ENCODE results near the gene RSPH3.

Gene RSPH3, protein sequence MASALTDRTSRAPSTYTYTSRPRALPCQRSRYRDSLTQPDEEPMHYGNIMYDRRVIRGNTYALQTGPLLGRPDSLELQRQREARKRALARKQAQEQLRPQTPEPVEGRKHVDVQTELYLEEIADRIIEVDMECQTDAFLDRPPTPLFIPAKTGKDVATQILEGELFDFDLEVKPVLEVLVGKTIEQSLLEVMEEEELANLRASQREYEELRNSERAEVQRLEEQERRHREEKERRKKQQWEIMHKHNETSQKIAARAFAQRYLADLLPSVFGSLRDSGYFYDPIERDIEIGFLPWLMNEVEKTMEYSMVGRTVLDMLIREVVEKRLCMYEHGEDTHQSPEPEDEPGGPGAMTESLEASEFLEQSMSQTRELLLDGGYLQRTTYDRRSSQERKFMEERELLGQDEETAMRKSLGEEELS

DNA sequence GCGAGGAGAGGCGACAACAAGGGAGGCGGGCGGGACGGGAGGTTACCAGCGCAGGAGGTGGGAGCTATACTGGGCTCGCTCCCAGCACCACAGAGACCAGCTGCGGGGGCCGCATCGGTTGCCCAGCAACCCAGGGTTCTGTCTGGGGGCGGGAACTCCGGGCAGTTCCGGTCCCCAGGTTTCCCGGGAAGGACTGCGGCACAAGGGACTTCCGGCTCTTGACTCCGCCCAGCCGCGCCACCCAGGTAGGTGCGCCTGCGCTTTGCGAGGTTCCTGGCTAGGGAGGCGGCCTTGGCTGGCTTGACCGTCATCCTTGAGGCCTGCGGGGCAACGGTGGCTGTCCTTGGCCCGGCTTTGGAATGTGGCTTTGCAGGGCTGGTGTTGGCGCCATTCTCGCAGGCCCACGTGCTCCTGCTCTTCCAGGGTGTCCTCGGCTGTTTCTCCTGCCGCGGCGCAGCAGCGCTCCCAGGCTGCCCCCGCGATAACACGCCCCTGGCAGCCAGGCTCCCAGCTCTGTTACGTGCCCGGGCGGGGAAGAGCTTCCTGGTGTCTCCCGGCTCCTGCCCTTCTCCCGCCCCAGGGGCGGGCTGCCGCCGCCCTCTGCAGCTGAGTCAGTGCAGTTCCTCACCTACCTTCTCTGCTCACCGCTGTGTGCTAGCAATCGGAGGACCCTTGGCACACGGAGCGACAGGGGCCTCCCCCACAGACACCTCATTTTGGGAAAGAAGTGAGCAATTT, at the start of gene RSPH3:
Gene RSPH3 (minus strand): TSS at position 537 of the 738 bp plus-strand sequence. CDS start 652 bp downstream, outside the sequence.
- peak; percentile 93 for DNase-seq (ENCODE audit: low spot score)

DNA sequence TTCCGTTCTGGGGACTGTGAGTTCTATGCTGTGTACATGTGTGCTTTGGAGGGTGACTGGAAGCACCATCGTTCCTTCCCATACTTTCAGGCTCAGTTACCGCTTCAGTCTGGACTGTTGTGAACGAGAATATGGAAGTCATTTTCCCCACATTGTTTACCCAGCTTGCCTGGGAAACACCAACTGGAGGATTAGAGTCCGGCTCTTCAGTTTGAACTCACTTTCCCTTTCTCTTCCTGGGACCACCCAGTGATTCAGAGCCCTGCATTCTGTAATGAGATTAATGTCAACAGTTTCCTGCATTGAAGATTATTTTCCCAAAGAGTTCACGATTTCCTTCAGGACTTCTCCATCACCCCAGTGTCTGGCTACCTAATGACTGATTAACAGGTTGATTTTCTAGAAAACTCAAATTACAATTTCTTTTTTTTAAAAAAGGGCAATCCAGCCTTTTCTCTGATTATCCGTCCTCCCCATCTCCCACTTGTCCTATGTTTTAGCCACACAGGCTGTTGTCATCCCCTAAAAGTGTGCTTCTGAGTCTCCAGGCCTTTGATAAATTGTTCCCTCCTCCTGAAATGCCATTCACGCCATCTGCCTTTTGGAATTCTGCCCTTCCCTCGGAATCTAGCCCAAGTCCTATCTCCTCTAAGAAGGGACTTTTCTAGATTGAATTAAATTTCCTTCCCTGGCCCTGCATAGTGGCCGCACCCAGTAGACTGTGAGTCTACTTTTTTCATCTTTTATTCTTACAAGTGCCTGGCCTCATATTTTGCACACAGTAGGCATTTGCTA, 48.1 kb upstream of the RSPH3 start:
- no peak for DNase-seq (ENCODE audit: low spot score)

DNA sequence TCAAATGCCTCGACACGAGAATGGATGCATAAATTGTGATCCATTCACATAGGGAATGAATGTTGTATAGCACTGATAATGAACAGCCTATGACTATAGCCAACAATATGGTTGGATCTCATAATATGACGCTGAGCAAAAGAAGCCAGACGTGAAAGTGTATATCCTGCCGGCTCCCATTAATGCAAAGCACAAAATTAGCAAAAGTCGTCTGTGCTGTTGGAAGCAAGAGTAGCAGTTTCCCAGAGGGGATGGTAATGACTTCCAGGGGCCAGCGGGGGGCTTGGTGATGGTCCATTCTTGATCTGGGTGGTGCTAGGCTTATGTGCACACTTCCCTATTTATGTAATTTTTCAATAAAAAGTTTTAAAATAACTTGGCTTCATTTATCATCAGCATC, 45.8 kb upstream of the RSPH3 start:
- peak; percentile 55 for DNase-seq (ENCODE audit: low spot score)

DNA sequence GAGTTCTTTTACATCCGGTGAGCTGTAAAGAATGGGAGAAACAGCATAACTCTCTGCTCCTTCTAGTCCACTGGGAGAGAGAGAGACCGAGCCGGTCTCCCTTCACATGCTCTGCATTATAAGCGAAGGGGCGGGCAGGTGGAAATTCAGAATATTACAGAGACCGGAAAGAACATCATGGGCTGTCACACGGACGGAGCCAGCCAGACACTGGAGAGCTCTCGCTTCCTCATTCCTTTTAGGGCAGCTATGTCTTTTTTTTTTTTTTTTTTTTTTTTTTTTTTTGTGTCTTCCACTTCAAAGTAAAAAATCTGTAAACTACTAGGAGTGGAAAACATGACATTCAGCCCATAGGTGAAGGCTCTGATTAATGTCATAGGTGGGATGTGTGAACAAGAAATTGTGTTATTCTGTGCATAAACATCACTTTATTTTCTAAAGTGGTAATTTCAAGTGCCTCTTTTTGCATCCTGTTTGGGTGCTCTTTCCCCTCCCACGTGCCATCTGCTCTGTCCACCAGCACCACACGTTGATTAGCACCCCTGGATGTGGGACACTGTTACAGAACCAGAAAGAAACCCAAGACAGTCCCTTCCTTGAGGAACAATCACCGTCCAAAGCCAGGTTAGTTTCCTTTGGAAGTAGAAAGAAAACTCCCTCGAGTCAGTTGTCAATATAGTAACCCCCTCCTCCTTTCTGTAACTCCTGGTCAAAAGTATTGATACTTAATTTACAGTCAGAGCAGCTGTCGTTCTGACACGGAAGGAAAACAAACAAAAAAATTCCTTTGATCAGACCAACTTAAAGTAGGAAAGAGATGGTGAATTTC, 45.1 kb upstream of the RSPH3 start, which contains the start of gene TAGAP:
Gene TAGAP (minus strand): TSS at position 93 of the 829 bp plus-strand sequence. CDS start 845 bp downstream, outside the sequence.
- DNase-seq (ENCODE audit: low spot score): peak; percentile 96

DNA sequence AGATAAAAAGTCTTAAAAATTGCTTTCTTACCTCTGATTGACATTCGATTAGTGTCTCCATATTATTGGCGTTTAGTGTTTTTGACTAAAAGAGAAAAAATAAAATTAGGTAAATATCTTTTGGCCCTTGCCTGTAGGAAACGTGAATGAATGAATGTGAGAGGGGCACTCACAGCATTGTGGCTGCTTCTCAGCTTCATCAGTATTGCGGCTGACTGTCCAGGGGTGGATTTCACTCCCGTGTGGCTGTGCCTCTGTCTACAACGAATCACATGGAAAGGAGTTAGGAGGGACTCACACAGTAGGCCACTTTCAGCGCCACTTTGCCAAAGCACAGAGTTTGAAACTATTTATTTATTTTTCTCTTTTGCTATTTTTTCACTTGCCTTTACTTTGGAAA, 43.9 kb upstream of the RSPH3 start:
- peak; percentile 63 for DNase-seq (ENCODE audit: low spot score)

DNA sequence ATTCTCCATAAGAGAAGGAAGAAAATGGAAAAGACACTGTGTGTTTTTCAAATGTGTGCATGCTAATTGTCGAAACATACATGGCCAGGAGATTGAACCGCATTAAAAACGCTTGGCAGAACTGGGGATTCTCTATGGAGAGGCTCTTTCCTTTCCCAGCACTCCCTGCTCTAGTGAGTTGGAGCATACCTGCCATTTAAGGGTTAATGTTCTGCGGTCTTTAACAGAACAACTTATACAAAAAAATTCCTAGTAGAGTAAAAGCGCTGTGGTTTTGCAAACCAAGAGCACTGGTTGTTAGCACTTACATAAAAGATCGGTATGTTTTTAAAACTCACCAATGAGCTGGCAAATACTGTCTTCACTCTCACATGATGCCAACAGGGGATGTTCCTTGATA, 43.2 kb upstream of the RSPH3 start:
- DNase-seq (ENCODE audit: low spot score): peak; percentile 64

DNA sequence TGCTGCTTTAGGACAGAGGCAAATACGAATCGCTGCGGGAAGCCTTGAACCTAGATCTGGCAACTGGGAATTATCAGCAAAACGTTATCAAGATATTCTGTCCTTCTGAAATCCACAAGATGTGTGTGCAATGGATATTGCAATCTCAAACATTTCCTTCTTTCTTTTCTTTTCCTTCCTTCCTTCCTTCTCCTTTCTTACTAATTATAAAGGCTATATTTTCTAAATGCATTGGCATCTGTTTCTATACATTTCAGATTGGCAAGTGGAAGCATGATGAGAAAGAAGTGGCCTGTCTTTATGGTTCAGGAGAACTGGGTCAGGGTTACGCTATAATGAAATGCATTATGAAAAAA, 42.8 kb upstream of the RSPH3 start:
- DNase-seq (ENCODE audit: low spot score): no peak

DNA sequence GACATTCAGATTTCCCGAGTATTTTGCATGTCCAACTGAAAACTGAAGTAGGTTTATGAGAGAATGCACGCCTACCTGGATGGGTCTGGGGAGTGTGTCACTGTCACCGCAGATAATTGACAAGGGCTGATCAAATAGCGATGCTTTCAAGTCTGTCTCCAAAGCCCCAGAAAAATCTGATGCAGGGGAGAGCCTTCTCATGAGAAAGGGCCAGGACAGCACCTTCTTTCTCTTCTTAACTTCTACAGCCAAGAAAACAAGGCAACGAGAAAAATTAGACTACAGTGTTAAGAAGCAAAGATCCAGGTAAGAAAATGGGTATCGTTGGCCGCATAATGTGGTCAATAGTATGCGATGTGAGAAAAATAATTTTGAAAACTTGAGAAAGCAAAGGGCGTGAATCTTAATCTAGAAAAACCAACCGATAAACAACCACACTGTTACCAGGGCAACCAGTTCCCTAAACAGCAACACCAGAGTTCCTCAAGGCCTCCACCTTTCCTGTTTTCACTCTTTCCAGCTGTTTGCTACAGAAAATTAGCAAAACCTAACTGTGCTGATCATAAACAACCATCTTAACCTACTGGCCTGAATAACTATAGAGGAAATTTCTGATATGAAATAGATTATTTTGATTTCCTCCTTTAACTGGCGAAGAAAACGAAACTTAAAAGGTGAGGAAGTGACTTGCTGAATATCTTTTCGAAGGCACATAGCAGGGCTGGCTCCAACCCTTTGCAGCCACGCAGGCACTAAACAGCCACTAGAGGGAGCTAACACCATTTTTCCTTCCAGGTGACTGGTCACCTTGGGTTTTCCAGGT, 42.2 kb upstream of the RSPH3 start:
- DNase-seq (ENCODE audit: low spot score): peak; percentile 92

DNA sequence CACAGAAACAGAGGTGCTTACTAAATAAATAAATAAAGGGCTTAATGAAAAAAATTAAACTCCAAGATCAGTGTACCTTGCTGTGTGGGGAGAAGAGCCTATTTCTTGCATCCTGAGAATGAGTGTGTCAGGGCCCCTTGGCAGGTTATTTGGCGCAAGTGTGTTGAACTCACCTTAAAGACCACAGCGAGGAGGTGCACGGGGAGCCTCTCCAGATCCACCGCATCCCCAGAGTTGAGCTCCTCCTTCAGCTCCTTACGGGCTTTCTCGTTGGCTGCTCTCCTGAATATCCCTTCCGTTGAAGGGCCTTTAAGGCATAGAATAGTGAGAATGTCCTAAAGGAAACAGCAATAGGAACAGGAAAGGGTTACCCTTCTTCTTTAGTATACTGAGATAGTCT, 41.2 kb upstream of the RSPH3 start:
- no peak for DNase-seq (ENCODE audit: low spot score)

DNA sequence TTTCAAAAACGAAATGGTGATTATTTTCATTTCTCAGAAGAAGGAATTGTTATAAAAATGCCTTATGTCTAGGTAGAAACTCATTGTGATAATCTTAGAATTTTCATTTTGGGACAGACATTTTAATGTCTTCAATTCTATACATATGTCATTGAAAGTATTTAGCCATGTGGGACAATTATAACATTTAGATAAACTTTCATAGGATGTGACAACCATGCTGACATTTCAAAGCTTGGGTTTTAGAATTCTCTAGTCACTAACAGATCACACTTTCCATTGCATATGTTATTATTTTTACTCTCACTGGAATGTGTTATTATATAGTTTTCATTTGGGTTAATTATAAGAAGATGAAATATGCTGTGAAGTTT, 39.9 kb upstream of the RSPH3 start:
- no peak for DNase-seq (ENCODE audit: low spot score)

DNA sequence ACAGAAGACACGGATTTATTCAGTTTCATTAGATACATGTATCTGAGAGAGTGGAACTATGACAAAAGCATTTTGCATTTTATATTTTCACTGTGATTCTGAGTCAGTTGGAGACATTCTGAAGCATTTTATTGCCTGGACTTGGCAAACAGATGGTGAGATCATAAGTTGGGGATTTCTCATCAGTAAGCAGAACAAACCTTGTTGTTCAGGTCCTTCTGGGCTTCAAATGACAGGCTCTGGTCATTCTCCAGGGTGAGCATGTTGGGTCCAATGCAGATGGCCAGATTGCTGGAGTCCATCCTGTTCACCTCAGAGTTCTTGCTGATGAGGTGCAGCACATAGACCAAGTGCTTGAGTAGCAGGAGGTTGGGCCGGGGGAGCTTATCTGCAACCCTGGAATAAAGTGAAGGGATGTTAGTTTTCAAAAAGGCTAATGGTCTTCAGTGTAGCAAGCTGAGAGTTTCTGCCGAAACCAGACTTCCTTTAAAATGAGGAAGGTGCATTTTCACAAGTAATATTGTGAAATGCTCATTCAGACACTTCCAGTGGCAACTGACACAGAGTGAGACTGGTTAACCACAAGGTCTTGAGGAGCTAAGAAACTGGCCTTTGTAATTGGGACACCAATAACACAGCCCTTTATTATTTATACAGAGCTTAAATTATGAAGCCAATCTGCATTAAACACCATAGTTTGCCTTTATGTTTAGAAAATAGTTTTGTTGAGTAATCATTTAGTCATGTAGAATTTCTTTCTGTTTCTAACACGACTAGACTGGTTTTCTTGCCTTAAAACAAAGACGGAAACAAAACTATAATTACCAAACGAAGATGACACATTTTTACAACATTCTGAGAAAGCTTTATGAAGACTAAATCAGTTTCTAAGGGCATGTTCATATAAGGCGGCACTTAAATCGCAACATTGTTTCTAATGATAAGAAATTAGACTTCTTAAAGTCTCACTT, 39.2 kb upstream of the RSPH3 start:
- DNase-seq (ENCODE audit: low spot score): peak; percentile 88

DNA sequence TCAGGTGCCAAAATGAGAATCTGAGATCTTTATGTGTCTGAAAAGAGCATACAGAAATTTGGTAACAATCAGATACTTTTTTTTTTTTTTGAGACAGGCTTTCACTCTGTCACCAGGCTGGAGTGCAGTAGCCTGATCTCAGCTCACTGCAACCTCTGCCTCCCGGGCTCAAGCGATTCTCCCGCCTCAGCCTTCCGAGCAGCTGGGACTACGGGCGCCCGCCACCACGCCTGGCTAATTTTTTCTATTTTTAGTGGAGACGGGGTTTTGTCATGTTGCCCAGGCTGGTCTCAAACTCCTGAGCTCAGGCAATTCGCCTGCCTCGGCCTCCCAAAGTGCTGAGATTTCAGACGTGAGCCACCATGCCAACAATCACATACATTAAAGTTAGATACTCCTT, 38.3 kb upstream of the RSPH3 start:
- DNase-seq (ENCODE audit: low spot score): peak; percentile 22

DNA sequence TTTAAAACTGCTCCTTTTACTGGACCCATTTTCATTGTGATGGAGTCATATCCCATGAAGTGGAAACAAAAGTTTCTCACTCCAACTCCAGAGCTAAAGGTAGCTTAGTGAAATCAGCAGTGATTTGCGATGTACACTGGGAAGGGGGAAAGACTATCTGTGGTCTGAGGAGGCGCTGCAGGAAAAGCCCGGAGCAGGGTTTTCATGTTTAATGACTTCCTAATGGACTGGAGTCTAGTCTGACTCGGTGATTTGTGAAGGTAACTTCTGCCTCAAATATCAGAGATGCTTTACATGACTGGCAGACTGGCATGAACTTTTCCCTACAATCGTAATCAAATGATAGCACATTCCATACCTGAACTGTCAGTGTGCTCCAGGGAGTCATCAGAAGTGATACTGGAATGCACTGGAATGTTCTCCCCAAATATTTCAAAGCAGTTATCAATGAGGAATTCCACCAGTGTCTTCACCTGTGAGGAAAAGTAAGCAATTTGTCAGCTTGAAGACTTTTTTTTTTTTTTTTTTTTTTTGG, 37.8 kb upstream of the RSPH3 start:
- DNase-seq (ENCODE audit: low spot score): no peak

DNA sequence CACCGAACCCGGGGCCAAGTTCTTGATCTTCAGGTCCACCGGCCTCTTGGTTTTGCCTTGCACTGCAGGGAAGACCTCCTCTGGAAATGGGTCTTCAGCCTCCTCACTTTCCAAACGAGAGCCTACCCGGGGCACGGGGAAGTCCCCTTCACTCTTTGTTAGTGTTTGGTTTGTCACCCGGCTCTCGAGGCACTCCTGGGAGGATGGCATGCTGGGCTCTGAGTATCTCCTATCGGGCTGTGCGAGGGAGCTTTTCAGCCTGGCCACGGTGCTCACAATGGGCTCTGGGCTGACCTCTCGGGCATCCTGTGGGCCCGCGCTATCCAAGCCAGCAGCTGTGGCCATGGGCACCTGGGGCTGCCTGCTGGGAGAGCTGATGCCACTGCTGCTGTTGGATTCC, 36.7 kb upstream of the RSPH3 start:
- DNase-seq (ENCODE audit: low spot score): no peak

DNA sequence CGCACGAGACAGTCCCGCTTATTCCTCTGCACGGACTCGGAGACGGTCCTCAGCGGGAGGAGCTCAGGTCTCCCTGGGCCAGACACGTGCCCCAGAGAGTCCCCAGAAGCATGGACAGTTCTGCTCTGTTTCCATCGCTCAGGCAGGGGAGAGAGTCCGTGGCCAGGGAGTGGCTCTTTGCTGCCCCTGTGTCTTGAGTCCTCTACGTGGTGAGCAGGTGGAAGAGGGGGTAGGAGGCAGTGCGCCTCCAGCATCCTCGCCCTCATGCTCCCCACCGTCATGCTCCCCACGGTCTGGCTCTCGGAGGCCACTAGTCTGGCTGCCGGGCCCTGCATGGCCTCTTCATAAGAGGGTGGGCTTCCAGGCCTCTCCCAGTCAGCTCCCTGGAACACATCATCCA, 35.9 kb upstream of the RSPH3 start:
- no peak for DNase-seq (ENCODE audit: low spot score)

DNA sequence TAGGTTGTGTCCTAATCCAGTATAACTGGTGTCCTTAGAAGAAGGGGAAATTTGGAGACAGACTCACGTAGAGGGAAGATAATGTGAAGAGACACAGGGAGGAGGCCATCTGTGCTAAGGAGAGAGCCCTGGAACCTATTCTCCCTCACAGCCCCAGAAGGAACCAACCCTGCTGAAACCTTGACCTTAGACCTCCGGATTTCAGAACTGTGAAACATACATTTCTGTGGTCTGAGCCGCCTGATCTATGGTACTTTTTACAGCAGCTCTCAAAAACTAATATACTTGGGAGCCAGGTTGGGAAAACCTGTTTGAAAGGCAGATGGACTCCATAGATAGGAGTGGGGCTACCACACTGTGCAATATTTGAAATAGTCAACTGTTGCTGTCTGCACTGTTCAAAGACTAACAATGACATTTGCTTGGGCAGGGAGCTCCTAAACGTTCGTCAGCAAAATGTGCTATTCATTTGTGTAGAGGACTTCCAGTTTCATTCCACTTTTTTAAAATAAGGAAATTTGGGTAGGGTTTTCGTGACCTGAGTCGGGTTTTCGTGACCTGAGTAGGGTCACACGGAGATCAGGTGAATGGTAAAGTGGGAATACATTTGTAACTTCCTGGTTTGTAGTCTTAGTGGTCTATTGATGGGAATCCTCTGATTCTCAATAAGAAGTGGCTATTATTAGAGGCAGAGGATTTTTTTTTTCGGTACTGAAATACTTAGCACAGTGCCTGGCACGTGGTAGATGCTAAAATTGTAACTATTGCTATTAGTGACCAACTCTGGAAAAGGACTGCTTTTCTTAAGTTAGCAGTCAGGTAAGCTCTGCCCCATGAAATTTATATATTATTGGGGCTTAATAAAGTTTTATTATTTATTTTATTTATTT, 33.4 kb upstream of the RSPH3 start:
- no peak for DNase-seq (ENCODE audit: low spot score)

DNA sequence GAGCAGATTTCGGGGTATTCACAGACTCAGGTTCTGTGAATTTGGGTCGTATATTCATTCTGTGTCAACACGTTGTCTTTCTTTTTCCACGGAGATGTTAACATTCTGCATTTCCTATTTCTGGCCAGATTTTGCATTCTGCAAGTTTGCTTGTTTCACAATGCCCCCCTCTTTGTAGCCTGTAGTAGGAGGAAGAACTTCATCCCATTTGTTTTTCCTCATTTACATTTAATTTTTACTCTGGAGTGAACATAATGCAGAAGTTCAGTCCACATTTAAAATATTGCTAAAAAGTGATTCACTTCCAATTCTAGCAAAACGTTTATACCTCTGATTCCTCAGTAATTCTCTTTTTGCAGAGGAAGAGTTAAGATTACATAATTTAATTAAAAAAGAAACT, 31.8 kb upstream of the RSPH3 start:
- no peak for DNase-seq (ENCODE audit: low spot score)

DNA sequence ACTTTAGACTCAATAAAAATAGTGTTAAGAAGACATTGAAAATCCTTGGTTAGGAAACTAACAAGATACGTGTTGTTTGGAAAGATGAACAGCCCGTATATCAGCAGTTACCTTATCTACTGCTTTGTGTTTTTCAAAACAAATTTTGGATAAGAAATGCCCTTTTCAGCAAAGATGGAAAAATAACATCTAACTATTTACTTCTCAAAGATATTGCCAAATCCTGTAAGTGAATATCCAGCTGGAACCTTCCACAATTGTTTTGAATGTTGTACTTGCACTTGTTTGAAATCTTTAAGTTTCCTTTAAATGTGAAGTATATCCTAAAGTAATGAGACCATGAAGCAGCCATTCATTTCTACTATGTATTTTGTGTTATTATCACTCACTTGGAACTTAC, 30.2 kb upstream of the RSPH3 start:
- DNase-seq (ENCODE audit: low spot score): no peak
